Inflammatory macrophage treated with lipopolysaccharide for 1 hour (primary cell): Measurements from ENCODE around the gene ANO2.

Source experiments
- DNase-seq, 2 donors: peaks; one replicate each; pipeline ENCODE4 v3.0.0-alpha.2; 2020 to 2022

The ANO2 gene

DNA sequence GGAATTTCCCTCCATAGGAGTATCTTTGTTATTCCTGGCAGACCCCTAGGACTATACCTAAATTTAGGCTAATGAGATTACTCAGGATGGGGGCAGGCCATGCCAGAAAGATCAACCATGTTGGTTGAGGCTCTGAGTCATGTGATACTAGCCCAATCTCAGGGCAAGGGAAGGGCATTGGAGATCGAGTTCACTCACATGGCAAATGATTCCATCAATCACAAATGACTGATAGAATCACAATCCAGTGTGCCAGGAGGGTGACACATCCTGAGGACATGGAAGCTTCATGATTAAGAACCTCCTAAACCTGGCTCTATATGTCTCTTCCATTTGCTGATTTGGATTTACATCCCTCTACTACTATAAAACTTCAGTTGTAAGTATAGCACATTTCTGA, 330.8 kb downstream of the ANO2 start:
- no peak for DNase-seq

DNA sequence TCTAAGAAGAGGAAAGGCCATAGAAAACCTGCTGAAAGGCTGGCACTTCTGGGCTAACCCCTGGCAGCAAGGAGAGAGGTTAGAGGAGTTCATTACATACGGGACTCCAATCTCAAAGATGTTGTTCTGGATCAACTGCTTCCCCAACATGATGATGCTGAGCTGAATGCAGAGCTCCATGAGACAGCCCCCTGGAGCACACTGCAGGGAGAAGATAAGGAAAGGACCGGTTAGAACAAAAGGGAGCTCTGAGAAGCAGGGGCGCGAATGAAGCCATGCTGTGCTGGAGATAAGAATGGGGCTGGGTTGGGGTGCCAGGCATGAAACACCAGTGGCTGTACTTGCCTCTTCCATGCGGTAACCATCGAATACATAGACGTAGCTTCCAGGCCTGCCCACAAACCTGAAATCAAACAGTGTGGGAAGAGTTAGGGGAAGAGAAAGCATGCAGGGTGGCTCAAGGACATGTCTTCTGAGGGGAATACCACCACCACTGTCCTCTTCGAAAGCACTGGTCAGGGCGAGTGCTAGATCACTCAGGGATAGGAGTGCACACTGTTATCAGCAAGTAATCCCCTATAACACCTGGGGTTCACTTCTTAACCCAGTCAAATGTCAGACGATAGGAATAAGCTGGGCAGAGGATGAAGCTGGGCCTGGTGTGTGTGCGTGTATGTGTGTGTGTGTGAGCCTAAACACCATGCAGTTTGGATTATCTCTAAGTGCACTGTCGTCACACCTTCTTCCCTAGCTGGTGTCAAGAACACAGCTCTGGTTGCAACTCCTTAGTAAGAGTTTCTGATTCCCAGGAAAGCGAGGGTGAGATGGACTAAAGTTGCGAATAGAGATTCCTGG, 332.3 kb downstream of the ANO2 start:
- no peak for DNase-seq

DNA sequence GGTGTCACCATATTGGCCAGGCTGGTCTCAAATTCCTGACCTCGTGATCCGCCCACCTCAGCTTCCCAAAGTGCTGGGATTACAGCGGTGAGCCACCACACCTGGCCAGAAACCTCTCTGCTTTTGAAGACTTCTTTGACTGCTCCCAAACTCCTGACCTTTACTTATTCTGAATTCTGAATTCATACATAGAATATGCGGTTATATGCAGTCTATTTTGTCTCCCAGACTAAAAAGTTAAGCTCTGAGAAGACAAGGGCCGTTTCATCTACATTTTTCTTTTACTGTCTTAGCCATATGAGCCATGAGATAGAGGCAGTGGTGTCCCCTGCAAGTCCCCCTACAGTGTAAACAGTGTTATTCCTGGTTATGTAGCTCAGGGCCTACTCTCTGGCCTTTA, 333.9 kb downstream of the ANO2 start:
- no peak for DNase-seq

DNA sequence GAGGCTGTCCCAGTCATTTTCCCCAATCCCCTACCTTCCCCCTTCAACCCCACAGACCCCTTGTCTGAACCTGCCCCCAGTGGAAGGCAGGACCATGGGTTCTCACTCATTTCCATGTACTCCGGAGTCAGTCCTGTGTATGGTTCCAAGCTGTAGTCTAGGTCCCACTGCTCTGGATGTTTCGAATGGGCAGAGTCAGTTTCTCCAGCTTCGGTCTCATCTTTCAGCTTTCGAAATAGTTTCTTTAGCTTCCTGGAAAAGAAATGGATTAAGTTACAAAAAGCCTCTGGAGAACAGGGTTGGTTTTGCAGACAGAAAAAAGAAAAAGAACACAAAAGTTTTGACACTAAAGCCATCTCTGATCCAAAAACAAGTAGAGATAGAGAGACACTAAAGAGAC, 345.7 kb downstream of the ANO2 start:
- no peak for DNase-seq

DNA sequence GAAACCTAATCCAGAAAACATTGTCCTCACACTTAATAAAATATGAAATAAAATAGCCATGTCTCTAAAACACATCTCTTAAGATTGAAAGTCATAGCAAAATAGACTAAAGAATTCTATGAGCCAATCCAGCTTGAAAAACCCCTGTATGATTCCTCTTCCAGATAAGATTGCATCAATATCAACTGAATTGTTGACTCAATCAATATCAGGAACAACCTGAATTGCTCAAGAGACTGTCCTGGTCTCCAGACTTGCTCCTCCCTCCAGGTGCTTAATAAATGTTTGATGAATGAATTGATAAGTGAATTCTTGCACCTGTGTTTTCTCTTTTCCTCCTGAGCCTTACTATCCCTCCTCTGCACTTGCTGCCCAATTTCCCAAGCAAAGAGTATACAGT, 351.1 kb downstream of the ANO2 start:
- no peak for DNase-seq

DNA sequence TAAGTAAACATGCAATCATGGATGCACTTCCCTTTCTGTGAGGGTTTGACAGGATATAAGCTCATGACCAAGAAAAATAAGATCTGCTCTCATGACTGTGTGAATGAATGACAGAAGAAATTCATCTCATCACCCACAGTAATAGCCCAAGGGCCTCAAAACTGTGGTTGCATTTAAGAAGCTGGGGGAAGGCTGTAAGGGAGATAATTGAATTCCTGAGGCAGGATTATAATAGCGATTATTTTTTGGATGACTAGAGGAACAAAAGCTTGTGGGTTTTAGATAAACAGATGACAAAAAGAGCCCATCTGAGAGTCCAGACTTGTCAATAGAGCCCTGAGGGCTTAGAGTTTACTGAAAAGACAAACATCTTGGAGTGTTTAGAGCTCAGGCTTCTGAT, 352.0 kb downstream of the ANO2 start:
- no peak for DNase-seq

DNA sequence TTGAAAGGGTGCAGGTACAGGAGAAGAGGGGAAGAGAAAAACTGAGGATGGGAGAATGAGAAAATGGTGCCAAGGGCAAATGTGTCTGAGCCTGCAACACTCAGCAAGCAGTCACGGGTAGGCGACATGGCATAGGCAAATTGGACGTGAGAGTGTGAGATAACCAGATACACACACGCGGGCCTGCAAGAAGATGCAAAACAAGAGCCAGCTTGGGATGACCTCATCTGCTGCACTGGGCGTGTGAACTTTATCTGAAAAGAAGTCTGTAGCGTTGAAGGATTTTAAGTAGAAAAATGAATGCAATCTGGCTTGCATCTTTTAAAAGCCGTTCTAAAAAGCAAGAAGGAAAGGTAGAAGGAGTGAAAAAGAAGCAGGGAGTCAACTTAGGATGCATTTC, 352.7 kb downstream of the ANO2 start:
- no peak for DNase-seq

DNA sequence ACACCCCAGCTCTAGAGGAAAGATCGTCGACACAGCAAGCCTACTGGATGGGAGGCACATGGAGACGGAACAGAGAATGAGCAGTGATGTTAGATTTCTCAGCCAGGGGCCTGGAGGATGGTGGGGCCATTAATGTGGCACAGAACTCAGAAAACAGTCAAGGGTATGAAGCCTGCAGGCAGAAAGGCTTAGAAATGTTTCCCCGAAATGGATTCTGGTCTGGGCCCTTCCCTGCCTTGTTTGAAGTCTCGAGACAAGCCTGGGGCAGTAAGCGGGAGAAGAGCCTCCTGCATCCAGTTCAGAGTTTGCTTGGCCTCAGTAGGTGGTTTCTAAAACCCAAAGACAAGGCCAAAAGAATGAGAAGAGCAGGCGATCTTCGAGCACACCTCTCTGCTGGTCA, 354.7 kb downstream of the ANO2 start:
- DNase-seq = no peak

DNA sequence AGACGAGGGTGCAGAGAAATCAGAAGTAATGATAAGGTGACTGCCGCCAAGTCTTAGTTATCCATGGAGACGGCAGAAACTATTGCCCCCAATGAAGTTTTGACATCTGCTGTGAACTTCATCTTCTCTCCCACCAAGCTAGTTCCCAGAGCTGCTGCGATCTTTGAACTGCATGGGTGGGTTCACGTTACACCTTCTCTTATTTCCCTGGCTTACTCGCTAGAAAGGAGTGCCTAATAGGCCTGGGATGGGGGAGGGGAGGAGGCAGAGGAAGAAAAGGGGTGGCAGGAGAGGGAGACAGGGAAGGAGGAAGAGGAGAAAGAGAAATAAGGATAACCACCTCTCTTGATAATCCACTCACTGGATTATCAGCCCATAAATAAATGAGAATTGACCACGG, 356.0 kb downstream of the ANO2 start:
- DNase-seq = no peak

DNA sequence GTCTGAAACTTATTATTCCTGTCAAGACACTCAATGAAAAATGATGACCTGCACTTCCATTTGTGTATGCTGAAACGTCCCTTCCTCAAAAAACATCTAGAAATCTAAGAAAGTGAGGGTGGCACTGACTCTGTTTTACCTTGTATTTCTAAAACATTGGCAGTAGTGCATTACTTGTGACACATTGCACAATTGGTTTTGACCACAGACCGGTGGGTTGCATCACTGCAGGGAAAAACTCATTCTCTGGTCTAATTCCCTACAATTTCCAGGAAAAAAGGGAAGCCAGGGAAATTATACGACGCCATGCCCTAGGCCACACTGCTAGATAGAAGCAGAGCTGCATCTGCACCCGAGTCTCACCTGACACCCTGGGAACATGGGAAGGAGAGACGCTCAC, 356.5 kb downstream of the ANO2 start:
- peak in 1 of 2 donors; percentile 9 for DNase-seq

DNA sequence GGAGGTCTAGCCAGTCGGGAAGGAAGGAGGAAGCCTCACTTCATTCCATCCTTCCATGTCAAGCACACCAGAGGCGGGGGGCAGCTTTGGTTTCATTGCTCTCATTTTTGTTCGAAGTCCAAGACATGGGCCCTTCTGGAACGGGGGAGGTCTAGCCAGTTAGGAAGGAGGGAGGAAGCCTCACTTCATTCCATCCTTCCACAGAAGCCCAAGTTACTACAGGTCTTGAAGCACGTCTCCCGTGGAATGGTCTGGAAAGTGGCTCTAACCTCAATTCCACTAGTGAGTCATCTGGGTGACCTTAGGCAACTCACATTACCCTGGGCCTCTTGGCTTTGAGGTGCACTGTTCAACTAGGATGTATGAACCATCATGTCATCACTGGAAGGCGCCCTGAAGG, 356.9 kb downstream of the ANO2 start:
- no peak for DNase-seq

DNA sequence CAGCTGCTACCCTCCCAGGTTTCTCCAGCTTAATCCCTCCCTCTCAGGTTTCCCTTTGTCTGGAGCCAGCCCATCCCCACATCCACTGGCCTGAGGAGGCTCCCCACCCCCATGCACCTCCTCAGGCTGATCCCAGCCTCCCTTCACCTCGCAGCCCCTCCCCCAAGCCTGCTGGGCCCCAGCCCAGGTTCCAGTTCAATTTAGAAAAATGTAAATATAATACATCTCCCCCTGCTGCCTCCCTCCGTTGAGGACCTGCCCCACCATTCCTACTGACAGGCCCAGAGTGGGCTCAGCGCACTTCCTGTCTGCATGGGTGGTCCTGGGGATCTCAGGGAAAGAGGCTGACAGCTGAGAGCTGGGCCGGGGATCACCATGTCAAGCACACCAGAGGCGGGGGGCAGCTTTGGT, 357.3 kb downstream of the ANO2 start:
- DNase-seq = no peak

DNA sequence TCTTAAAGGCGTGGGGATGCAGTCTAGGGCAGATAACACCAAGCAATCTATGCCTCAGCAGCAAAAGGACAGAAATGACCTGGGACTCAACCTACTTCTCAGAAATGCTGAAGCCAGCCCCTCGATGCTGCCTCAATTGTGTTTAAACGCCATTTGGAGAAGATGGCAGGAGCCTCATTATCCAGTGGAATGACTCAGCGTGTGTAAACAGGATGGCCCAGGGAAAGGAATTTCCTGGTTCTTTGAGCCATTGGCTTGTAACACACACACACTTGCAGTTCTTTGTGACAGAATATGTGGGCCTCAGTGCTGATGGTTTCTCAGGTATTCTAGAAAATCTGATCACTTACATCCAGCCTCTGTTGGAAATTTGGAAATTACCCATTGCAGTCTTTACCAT, 358.9 kb downstream of the ANO2 start:
- no peak for DNase-seq

DNA sequence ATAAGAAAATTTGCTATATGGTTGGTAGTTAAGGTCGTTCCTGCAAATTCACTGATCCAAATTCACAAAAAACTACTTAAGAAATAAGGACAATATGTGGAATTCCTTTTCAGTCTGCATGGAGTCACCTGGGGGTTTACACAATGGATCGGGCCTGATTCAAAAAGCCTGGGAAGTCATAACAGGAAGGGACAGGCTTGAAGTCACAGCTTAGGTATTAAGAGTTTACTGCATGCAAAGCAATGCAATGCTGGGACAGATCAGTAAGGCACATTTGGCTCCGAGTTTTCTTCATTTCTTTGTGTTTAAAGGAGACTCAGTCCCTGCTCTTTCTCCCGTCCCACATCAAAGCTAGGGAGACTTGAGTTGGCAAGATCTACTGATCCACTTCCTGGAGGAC, 359.9 kb downstream of the ANO2 start:
- no peak for DNase-seq

DNA sequence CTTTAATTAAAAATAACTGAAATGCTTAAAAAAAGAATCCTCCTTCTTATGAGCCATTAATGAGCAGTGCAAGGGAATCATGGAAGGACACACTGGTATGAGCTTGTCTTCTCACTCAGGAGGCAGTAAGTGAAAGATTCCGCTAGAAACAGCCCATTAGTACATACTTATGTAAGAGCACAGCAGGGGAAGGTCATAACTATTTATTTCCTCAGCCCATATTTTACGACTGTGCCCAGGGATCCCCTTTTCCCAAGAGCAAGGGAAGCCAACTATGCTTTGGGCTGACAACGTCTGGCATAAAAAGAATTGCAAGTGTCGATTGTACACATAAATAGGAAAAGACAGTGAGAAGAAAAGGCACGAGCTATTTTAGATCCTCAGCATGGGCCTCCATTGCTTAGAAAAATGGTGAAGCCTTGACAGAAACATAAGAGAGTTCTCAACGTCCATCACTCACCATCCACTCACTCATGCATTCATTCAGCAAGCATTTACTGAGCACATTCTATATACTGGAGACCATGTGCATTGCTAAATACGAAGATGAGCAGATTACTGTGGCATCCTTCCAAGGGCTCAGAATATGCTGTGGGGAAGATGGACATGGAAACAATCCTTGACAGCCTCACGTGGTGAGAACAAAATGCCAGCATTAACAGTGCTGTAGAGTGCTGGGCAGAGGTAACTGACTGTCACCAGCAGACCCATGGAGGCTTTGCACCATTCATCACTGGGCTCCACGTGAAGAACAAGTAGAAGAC, 360.5 kb downstream of the ANO2 start:
- no peak for DNase-seq

DNA sequence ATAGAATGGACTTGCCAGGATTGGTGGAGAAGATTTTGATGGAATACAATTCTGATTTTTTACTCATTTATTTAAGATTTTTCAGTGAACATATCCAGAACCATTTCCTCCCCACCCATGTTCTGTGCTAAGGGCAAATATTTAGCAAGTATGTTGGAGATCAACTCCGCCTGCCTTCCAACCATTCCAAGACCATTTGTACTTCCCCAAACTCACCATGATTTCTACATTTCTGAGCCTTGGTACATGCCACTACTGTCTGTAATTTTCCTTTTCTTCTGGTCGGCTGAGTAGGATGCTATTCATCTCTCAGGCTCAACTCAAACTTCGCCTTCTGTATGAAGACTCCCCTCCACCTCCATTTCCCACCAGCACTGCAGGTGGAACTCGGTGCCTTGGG, 362.5 kb downstream of the ANO2 start:
- no peak for DNase-seq

DNA sequence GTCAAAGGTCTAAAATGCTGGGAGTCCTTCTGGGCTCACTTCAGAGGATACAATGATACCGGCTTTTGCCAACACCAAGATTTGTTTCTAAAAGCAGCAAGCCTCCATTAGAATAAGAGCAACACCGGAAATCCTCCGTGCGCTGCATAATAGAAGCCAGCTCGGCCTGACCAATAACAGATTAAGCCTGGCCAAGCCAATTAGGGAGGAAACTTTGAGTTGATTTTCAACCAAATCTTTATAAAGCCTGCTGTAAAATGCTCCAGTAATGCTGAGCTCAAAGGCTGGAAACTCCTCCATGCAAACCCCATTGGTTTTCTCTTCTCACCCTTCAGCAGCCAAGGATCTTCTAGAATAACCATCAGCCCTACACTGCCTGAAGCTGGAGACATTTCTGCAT, 363.0 kb downstream of the ANO2 start:
- no peak for DNase-seq

DNA sequence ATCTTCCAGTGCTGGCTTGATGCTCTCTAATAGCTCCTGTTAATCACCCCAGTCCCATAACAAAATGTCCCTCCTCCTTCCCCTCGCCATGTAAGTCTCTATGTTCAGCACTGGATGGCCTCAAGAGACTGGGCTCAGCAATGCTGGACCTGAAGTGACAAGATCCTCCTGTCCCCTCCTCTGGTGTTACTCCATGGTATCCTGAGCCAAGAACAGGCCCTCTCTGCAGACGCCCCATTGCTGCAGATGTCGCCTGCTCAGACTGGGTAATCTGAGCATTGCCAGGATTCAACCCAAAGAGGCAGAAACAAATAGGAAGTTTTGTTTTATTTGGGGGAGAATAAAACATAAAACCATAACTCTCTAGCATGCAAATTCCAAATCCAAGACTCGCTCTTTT, 363.4 kb downstream of the ANO2 start:
- DNase-seq = no peak

DNA sequence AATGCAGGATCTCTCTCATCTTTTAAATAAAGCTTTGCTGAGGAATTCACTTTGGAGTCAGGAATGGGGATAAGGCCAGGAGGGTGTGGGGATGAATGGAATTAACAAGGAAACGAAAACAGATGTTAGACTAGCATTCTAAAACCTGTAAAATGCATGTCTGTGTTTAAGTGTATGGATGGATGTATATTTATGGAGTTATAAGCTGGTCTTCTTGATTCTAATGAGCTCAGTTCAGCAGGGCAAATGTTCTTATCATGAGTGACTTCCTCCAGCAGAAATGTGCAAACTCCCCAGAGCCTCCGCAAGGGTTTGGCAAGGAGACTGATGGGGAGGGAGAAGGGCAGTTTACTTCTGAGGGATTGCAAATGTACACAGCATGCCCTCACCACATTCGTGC, 364.0 kb downstream of the ANO2 start:
- DNase-seq = no peak

DNA sequence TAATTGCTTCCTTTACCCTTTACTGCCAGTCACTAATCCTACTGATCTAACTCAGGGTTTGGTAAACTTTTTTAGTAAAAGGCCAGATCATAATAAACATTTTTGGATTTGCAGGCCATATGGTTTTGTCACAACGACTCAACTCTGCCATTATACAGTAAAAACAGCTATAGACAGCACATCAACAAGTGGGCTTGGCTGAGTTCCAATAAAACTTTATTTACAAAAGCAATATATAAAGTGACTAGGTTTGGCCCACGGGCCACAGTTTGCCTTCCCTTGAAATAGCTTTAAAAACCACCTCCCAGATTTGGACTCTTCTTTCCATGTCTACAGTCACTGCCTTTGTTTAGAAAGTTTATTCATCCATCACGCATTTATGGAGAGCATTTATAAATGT, 366.3 kb downstream of the ANO2 start:
- DNase-seq = no peak

DNA sequence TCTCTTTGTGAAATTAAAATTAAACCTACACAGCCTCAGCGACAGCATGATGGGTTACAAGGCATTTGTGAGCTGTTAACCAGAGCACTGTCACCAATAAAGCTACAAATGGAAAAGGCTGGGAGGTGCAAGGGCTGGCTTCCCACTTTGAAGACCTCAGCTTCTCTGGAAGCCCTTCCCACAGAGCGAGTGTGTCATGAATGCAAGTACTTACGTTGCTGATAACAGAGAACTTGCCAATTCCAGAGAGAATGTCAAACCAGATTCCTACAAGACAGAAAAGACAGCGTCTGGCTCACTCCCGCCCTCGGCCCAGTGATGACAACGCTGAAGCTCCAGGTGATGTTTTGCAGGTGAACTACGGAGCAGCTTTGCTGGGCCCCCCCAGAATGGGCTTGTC, 367.3 kb downstream of the ANO2 start:
- no peak for DNase-seq

DNA sequence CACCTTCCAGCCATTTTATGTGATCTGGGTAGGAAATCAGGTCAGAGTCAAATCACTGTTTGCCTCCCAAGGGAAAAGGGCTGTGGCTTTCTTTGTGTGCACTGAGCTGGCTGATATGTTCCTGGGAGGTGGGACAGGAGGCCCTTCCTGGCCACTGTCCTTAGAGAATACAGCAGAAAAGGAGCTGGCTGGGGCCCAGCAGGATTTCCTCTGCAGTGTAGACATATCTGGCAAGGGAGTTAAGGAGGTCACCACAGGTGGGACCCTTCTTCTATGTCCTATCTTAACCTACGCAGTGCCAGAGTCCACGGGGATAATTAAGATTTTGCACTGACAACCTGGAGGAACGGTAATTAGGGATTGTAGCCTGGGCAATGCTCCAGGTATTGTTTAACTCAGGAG, 367.8 kb downstream of the ANO2 start:
- DNase-seq = no peak

DNA sequence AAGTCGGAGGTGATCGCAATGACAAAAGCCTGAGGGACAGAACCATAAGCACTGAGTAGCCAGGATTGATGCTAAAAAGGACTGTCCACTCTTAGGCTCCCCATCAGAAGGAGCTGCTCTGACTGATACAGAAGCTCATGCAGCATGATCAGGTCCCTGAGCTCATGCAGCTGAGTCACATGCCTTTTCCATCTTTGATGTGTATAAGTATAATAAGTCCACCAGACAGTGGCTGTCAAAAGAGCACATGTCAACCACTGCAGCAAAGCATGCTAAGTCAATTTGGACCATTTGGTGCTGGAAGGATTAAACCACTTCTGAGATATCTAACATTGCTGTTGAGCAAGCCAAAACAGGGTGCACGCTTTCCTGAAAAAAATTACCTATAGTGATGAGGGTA, 369.1 kb downstream of the ANO2 start:
- DNase-seq = no peak

DNA sequence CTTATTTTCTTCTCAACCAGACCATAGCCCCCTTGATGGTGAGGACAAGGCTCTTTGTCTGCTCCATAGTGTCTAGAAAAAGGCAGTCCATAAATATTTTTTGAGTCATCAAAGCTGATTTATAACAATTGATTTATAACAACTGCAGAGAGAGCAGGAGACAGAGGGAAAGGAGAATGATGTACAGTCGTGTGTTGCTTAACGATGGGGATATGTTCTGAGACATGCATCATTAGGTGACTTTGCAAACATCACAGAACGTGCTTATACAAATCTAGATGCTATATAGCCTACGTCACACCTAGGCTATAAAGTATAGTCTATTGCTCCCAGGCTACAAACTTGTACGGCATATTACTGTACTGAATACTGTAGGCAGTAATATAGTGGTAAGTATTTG, 369.8 kb downstream of the ANO2 start:
- no peak for DNase-seq

DNA sequence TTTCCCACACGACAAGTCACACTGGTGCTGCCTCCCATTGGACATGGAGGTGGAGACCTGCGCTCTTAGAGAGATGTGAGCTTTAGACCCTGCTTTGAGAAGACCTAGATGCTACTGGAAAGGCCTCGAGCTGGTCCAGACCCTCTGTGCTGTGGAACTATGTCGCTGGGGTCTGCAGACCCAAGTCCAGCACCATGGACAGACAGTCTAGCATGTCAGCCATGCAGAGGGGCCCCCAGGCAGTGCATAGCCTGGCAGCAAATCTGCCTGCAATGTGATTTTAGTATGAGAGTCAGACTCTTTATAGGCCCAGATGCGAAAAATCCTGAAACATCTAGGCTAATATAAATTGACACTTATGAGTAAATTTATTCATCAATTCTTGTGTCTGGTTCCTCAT, 371.7 kb downstream of the ANO2 start:
- DNase-seq = no peak
